Neutrophil (primary cell): ENCODE results near the gene PRLR.

ENCODE experiments used
- H3K27ac ChIP-seq: fragments of 200-600 bp; sonication (generic); 2 replicates; pipeline ENCODE4 v1.5.1; 2016; ENCODE audit warnings: mild to moderate bottlenecking, moderate library complexity
- H3K27me3 ChIP-seq: fragments of 200-600 bp; sonication (generic); 2 replicates; pipeline ENCODE4 v1.6.0; 2016; ENCODE audit warnings: mild to moderate bottlenecking
- H3K36me3 ChIP-seq: fragments of 200-600 bp; sonication (generic); 2 replicates; pipeline ENCODE4 v1.5.1; 2017
- H3K4me1 ChIP-seq, 2 experiments: fragments of 200-600 bp in 1 of 2; sonication (generic) in 1 of 2; 1 replicate in 1 of 2; 2 replicates in 1 of 2; pipeline versions ENCODE4 v1.5.1 to v1.6.1; 2013 to 2016; ENCODE audit warnings: low read depth in 1 of 2, low read length in 1 of 2, mild to moderate bottlenecking in 1 of 2, moderate library complexity in 1 of 2; ENCODE audit not compliant: control insufficient read depth in 1 of 2, insufficient read depth in 1 of 2
- H3K4me3 ChIP-seq, 2 experiments: fragments of 200-600 bp in 1 of 2; sonication (generic) in 1 of 2; 1 replicate in 1 of 2; 2 replicates in 1 of 2; pipeline ENCODE4 v1.5.1; 2013 to 2016; ENCODE audit warnings: low read depth in 1 of 2, low read length in 1 of 2, mild to moderate bottlenecking in 1 of 2, moderate library complexity in 1 of 2
- H3K9me3 ChIP-seq: fragments of 200-600 bp; sonication (generic); 2 replicates; pipeline ENCODE4 v1.5.1; 2016
- TF ChIP-seq, protein P1 (sequence below): fragments of 200-600 bp; sonication (generic); IDR thresholded peaks from 2 replicates; pipeline ENCODE4 v1.5.1; 2016; ENCODE audit warnings: antibody characterized with exemption

The PRLR gene

DNA sequence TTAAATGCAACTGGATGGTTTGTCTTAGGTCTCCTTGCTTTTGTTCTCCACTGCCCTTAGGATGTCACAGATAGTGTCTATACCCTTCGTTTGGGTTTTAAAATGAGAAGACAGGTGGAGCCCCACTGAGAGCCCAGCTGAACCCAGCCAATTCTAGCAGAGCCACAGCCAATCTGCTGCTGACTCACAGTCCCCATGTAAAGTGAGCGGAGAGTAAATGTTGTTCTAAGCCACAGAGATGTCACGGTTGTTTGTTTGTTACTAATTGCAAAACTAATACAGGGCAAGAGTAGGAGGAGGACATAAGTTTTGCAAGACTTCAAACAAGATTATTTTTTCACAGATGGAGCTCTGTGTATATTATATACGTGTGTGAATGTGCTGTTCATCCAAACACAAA is 132.1 kb downstream of the PRLR start:
- TF ChIP-seq, protein P1, sequence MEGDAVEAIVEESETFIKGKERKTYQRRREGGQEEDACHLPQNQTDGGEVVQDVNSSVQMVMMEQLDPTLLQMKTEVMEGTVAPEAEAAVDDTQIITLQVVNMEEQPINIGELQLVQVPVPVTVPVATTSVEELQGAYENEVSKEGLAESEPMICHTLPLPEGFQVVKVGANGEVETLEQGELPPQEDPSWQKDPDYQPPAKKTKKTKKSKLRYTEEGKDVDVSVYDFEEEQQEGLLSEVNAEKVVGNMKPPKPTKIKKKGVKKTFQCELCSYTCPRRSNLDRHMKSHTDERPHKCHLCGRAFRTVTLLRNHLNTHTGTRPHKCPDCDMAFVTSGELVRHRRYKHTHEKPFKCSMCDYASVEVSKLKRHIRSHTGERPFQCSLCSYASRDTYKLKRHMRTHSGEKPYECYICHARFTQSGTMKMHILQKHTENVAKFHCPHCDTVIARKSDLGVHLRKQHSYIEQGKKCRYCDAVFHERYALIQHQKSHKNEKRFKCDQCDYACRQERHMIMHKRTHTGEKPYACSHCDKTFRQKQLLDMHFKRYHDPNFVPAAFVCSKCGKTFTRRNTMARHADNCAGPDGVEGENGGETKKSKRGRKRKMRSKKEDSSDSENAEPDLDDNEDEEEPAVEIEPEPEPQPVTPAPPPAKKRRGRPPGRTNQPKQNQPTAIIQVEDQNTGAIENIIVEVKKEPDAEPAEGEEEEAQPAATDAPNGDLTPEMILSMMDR, result no peak
- Histone ChIP-seq H3K36me3 (no peaks in the 10 kb centered on the region), H3K27ac (no peak overlapping the region), H3K27me3 (no peaks in the 10 kb centered on the region), H3K4me3 (no peak overlapping the region), H3K4me1 (no peaks in the 10 kb centered on the region), H3K9me3 (no peaks in the 10 kb centered on the region)

DNA sequence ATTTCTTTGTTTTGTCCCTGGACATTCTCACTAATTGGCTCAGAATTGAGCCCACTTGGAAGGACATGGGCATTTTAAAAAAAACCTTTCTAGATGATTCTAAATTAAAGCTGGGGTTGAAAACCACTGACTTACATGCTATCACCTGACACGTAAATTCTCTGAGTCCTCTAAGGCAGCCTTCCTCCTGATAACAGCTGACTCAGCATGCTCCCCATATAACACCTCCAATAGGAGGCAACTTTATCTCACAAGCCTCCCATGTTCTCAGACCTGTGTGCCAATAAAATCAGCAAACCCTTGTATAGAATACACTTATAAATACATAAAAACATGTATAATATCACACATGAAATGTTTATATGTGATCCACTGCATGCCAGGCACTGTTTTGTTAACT is 133.4 kb downstream of the PRLR start:
- TF ChIP-seq, protein P1, result no peak
- Histone ChIP-seq H3K4me3 (no peak overlapping the region), H3K9me3 (no peaks in the 10 kb centered on the region), H3K36me3 (no peaks in the 10 kb centered on the region), H3K27ac (no peak overlapping the region), H3K4me1 (no peaks in the 10 kb centered on the region), H3K27me3 (no peaks in the 10 kb centered on the region)

DNA sequence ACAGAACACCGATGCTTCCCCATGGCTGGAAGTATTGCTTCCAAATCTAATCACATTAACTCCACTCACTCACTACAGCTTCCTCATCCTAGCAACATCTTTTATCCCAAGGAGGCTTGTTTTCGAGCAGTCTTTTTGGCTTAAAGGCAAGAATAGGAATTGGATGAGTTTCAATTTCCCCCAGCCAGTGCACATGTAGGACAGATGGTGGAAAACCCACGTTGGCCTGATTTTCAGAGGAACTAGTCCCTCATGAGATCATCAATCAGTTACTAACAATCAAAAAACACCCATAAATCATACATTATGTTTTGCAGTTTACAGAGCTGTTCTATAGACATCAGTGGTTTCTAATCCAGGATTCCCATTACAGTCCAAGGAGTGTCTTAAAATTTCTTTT is 134.1 kb downstream of the PRLR start:
- no peak overlapping the region for H3K27ac ChIP-seq
- TF ChIP-seq, protein P1, result no peak
- H3K9me3 ChIP-seq, result no peaks in the 10 kb centered on the region
- no peak overlapping the region for H3K4me3 ChIP-seq
- no peaks in the 10 kb centered on the region for H3K36me3 ChIP-seq
- no peaks in the 10 kb centered on the region for H3K4me1 ChIP-seq
- no peaks in the 10 kb centered on the region for H3K27me3 ChIP-seq

DNA sequence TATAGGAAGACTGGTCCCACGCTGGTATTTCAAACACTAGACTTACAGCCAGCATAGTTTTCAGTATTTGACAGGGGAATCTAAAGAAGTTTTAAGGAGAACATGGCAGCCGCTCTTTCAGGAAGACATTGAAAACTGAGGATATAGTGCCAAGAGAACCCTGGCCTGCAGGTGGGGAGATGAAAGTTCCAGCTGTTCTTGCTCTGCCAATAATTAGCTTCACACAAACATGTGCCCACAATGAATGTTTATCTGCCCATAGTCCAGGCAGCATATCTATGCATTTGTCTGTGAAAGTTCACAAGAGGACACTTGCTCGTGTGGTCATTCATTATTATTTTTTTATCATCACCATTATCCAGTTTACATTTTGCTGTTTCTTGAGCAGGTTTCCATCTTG is 134.9 kb downstream of the PRLR start:
- Histone ChIP-seq H3K4me3 (no peak overlapping the region), H3K36me3 (no peaks in the 10 kb centered on the region), H3K9me3 (no peaks in the 10 kb centered on the region), H3K27me3 (no peaks in the 10 kb centered on the region), H3K4me1 (no peaks in the 10 kb centered on the region), H3K27ac (no peak overlapping the region)
- TF ChIP-seq, protein P1, result no peak

DNA sequence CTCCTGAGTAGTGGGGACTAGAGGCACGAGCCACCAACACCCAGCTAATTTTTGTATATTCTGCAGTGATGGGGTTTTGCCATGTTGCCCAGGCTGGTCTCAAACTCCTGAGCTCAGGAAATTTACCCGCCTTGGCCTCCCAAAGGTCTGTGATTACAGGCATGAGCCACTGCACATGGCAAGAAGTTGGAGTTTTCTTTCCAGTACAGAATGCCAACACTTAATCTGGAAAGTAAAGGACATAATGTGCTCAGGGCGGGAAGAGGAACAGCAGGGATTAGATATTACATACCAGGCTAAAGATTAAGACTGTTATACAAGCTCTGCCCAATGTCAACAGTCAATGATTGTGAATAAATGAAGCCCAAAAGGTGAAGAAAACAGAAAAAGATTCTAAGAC is 135.3 kb downstream of the PRLR start:
- H3K9me3 ChIP-seq, result no peaks in the 10 kb centered on the region
- H3K4me1 ChIP-seq, result no peaks in the 10 kb centered on the region
- no peak overlapping the region for H3K27ac ChIP-seq
- H3K36me3 ChIP-seq, result no peaks in the 10 kb centered on the region
- TF ChIP-seq, protein P1, result no peak
- no peaks in the 10 kb centered on the region for H3K27me3 ChIP-seq
- H3K4me3 ChIP-seq, result no peak overlapping the region

DNA sequence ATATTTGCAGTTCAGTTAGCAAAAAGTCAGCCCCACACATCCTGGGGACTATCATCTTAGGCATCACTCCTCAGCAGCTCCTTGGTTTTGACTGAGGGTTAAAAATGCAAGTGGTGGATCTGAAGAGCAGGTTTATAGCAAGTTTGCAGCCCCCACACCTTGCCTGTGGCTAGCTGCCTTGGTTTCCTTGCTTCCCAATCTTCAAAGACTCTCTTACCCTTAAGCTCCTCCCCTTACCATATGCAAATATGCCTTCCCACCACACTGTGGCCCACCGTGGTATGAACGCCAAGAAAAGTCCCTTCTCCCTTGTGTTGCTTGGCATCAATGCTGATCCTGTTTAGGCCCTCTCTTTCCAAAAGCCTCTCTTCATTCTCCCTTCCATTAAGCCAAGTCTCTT is 137.6 kb downstream of the PRLR start:
- Histone ChIP-seq H3K36me3 (no peaks in the 10 kb centered on the region), H3K4me3 (no peak overlapping the region), H3K9me3 (no peaks in the 10 kb centered on the region), H3K4me1 (no peaks in the 10 kb centered on the region), H3K27ac (no peak overlapping the region), H3K27me3 (peaks cover under 1% of the 10 kb centered on the region)
- TF ChIP-seq, protein P1, result no peak
